K562 (cell line): Measurements from ENCODE around the gene MYO1D. TPM values are rescaled to one million over a fixed set of nuclear protein-coding genes. Genes with fewer than 3 reads are reported as not detected.

Experiments
- ATAC-seq: fragments of 200-7000 bp; cut with Tn5 transposase; 3 replicates; pipeline ENCODE4 v1.9.1; 2020; ENCODE audit warnings: moderate library complexity
- BruUV-seq: library from RNA; stranded (reverse); fragments of 400-500 nt; replicated peaks from 2 replicates; lab custom pipeline; 2021; lab: Mats Ljungman, UMichigan
- CTCF ChIA-PET: fragments of 300-600 bp; formaldehyde crosslinking; extraction: SDS; loops from one replicate; lab custom pipeline; 2021; ENCODE audit warnings: low intra/inter-chr PET ratio; lab: Yijun Ruan, JAX
- POLR2A ChIA-PET: fragments of 300-600, 350-650 bp; sonication (Branson Sonifier 250); formaldehyde crosslinking; extraction: SDS; loops from one replicate; lab custom pipeline; 2021; ENCODE audit warnings: antibody characterized with exemption, inconsistent platforms; lab: Yijun Ruan, JAX
- DNase-seq, 4 experiments: peaks; one replicate each; pipeline versions ENCODE4 v3.0.0 to v3.0.0-alpha.2; 2011 to 2018; ENCODE audit warnings: low spot score in 3 of 4, mixed read lengths in 3 of 4; ENCODE audit errors: extremely low read depth in 1 of 4
- FAIRE-seq: peaks from 2 replicates; lab custom pipeline; 2011; peaks lifted over from hg19 to GRCh38; lab: Jason Lieb, UNC
- H2AFZ ChIP-seq: 2 replicates; pipeline ENCODE4 v1.6.0; 2011; ENCODE audit warnings: low read depth, low read length, control low read depth, inconsistent platforms
- H3K27ac ChIP-seq: fragments of 200-600 bp; 3 replicates; pipeline ENCODE4 v1.8.0; 2011; ENCODE audit warnings: low read depth, mild to moderate bottlenecking, control low read depth, inconsistent platforms, low read length, moderate library complexity, mixed read lengths; ENCODE audit errors: extremely low read depth
- H3K27me3 ChIP-seq, 2 experiments: fragments of 300-600 bp in 1 of 2; 2 replicates in 1 of 2; 3 replicates in 1 of 2; pipeline versions ENCODE4 v1.6.0 to v1.8.0; 2011; ENCODE audit warnings: inconsistent platforms in 2 of 2, low read length in 2 of 2, mild to moderate bottlenecking in 1 of 2, mixed read lengths in 1 of 2, moderate library complexity in 1 of 2; ENCODE audit not compliant: control insufficient read depth in 2 of 2, insufficient read depth in 2 of 2
- H3K36me3 ChIP-seq: fragments of 300-600 bp; 3 replicates; pipeline ENCODE4 v1.8.0; 2011; ENCODE audit warnings: mild to moderate bottlenecking, low read length, inconsistent platforms; ENCODE audit not compliant: control insufficient read depth, insufficient read depth
- H3K4me1 ChIP-seq, 2 experiments: fragments of 200-600 bp in 1 of 2; replicated peaks in 1 of 2; 2 replicates in 1 of 2; 3 replicates in 1 of 2; pipeline versions ENCODE4 v1.5.1 to v1.8.0; 2011; ENCODE audit warnings: inconsistent platforms in 2 of 2, low read length in 2 of 2, mild to moderate bottlenecking in 1 of 2, mixed read lengths in 1 of 2, moderate library complexity in 1 of 2; ENCODE audit not compliant: control insufficient read depth in 2 of 2, insufficient read depth in 2 of 2
- H3K4me2 ChIP-seq: 2 replicates; pipeline ENCODE4 v1.6.1; 2011; ENCODE audit warnings: low read length, control low read depth, inconsistent platforms, mixed read lengths; ENCODE audit not compliant: insufficient read depth
- H3K4me3 ChIP-seq: fragments of 200-600 bp; sonication (generic), shearing (Covaris generic); 2 replicates; pipeline ENCODE4 v1.5.1; 2016; ENCODE audit warnings: control low read depth, inconsistent platforms
- H3K79me2 ChIP-seq: fragments of 200-600 bp; 3 replicates; pipeline ENCODE4 v1.8.0; 2011; ENCODE audit warnings: low read length, inconsistent platforms; ENCODE audit not compliant: control insufficient read depth, insufficient read depth
- H3K9ac ChIP-seq, 2 experiments: 2 replicates each; pipeline versions ENCODE4 v1.6.0 to v1.6.1; 2011; ENCODE audit warnings: low read depth in 2 of 2, low read length in 2 of 2, control low read depth in 1 of 2, inconsistent platforms in 1 of 2, mild to moderate bottlenecking in 1 of 2, mixed read lengths in 1 of 2; ENCODE audit not compliant: insufficient read depth in 1 of 2
- H3K9me1 ChIP-seq: one replicate; pipeline ENCODE4 v1.6.0; 2011; ENCODE audit warnings: inconsistent platforms, mild to moderate bottlenecking, low read length, moderate library complexity; ENCODE audit not compliant: control insufficient read depth, insufficient read depth
- H3K9me3 ChIP-seq: replicated peaks from 2 replicates; pipeline ENCODE4 v1.5.1; 2011; ENCODE audit warnings: low read depth, low read length, inconsistent platforms; ENCODE audit not compliant: control insufficient read depth, insufficient read depth
- H4K20me1 ChIP-seq: replicated peaks from 2 replicates; pipeline ENCODE4 v1.6.1; 2011; ENCODE audit warnings: low read length, inconsistent platforms, mixed read lengths; ENCODE audit not compliant: control insufficient read depth, insufficient read depth
- BRCA1 ChIP-seq, 2 experiments: fragments of 450-650 bp in 1 of 2; sonication (generic) in 1 of 2; formaldehyde crosslinking in 1 of 2; IDR thresholded peaks; 2 replicates each; pipeline versions ENCODE4 v1.5.0 to v1.6.1; 2017 to 2020; ENCODE audit warnings: mild to moderate bottlenecking in 1 of 2, missing genetic modification reagents in 1 of 2
- BRF1 ChIP-seq: IDR thresholded peaks from 3 replicates; pipeline ENCODE4 v1.6.1; 2011; ENCODE audit warnings: borderline replicate concordance, mild to moderate bottlenecking; ENCODE audit not compliant: insufficient read length; ENCODE audit errors: extremely low read depth
- CHD2 ChIP-seq: IDR thresholded peaks from 2 replicates; pipeline ENCODE4 v1.6.1; 2011; ENCODE audit warnings: low read depth, low read length
- ESRRB ChIP-seq: fragments of 250-450 bp; sonication (Bioruptor Pico); IDR thresholded peaks from 2 replicates; pipeline ENCODE4 v1.5.0; 2020; ENCODE audit warnings: mild to moderate bottlenecking, moderate library complexity, borderline replicate concordance
- EWSR1 ChIP-seq: fragments of 450-650 bp; IDR thresholded peaks from 2 replicates; pipeline ENCODE4 v1.6.1; 2018; ENCODE audit warnings: borderline replicate concordance, mild to moderate bottlenecking, low read depth, moderate library complexity; ENCODE audit not compliant: partially characterized antibody
- FOXK2 ChIP-seq, 2 experiments: fragments of 450-650 bp; IDR thresholded peaks in 1 of 2; conservative IDR thresholded peaks in 1 of 2; 2 replicates each; pipeline ENCODE4 v1.6.1; 2016; ENCODE audit warnings: low read depth in 2 of 2, mild to moderate bottlenecking in 1 of 2
- HDAC2 ChIP-seq: fragments of 450-650 bp; IDR thresholded peaks from 2 replicates; pipeline ENCODE4 v1.6.1; 2016; ENCODE audit warnings: mild to moderate bottlenecking
- NFIX ChIP-seq: fragments of 250-450 bp; sonication (Bioruptor Pico); IDR thresholded peaks from 2 replicates; pipeline ENCODE4 v1.4.0; 2020; ENCODE audit warnings: low read depth, mild to moderate bottlenecking, moderate library complexity
- RFX1 ChIP-seq: fragments of 450-650 bp; IDR thresholded peaks from 2 replicates; pipeline ENCODE4 v1.6.1; 2016; ENCODE audit warnings: mild to moderate bottlenecking, moderate library complexity
- SAFB2 ChIP-seq: fragments of 200-400 bp; formaldehyde crosslinking; IDR thresholded peaks from 2 replicates; pipeline ENCODE4 v1.6.1; 2018; ENCODE audit warnings: borderline replicate concordance, low read length, low read depth, moderate library complexity; ENCODE audit not compliant: severe bottlenecking
- SMARCA4 ChIP-seq: fragments of 450-650 bp; IDR thresholded peaks from 2 replicates; pipeline ENCODE4 v1.6.1; 2016
- TCF7L2 ChIP-seq: fragments of 150-350 bp; IDR thresholded peaks from 2 replicates; pipeline ENCODE4 v1.6.1; 2016; ENCODE audit warnings: low read depth, mild to moderate bottlenecking, low read length, moderate library complexity
- ZNF175 ChIP-seq: fragments of 200-800 bp; sonication (Bioruptor generic); IDR thresholded peaks from 2 replicates; pipeline ENCODE4 v1.6.1; 2016; ENCODE audit warnings: low read depth, mild to moderate bottlenecking, missing genetic modification characterization, missing compliant biosample characterization
- ZNF354B ChIP-seq: fragments of 250-450 bp; sonication (Bioruptor Pico); IDR thresholded peaks from 2 replicates; pipeline ENCODE4 v1.4.0; 2020
- ZNF644 ChIP-seq: fragments of 200-800 bp; sonication (Bioruptor generic); IDR thresholded peaks from 2 replicates; pipeline ENCODE4 v1.6.1; 2016; ENCODE audit warnings: low read depth, missing genetic modification characterization, missing compliant biosample characterization
- WGBS: fragments of 100-300 bp; shearing (Covaris generic); methylation state at CpG from one replicate; pipeline ENCODE4 v1.1.6; 2016; ENCODE audit warnings: low coverage, mixed read lengths; ENCODE audit not compliant: insufficient coverage; ENCODE audit errors: missing lambda C conversion rate; 5-methylcytosine and 5-hydroxymethylcytosine counted together
- in situ Hi-C: fragments of 300-500 bp; cut with MboI; formaldehyde crosslinking; loops from 4 replicates; pipeline ENCODE4 v1.15.0; 2018; ENCODE audit warnings: inconsistent platforms, mixed read lengths
- intact Hi-C: fragments of 100-400 bp; cut with micrococcal nuclease; formaldehyde crosslinking; loops from 2 replicates; pipeline ENCODE4 v1.14.2; 2022
- polyA plus RNA-seq, 8 experiments: library from polyadenylated mRNA; depleted of rRNA in 4 of 8; stranded (reverse) in 5 of 8; unstranded in 3 of 8; fragments of >200 nt; fragmentation: Nextera tagmentation in 2 of 8; fragmentation: Illumina TruSeq in 1 of 8; extraction: Ambion mirVana in 2 of 8; extraction: Trizol in 1 of 8; gene quantifications; 2 replicates each; pipeline versions ENCODE4 v1.2.1 to v1.2.3, GENCODE V29; 2011 to 2014; ENCODE audit warnings: inconsistent platforms in 1 of 8, missing spikeins in 1 of 8
- total RNA-seq, 7 experiments: library from RNA; depleted of rRNA in 6 of 7; stranded (reverse); fragments of >200 nt in 6 of 7; fragmentation: Illumina TruSeq in 2 of 7; extraction: Trizol in 2 of 7; gene quantifications; 2 replicates each; pipeline versions ENCODE4 v1.2.1 to v1.2.3, GENCODE V29; 2011 to 2021; ENCODE audit warnings: low replicate concordance in 1 of 7
- TF ChIP-seq, protein P1 (sequence below): fragments of 450-650 bp; IDR thresholded peaks from 2 replicates; pipeline ENCODE4 v1.6.1; 2016

Gene MYO1D
- total and polyA plus RNA-seq, 9 of the 15 experiments (the other 6 are each of a cell fraction or from before 2014, with no cell fraction given), result 2.1 to 71.2 (median 45.4) TPM

- no peak overlapping the region for H3K4me2 ChIP-seq
- ChIA-PET CTCF (no interaction called here), POLR2A (no interaction called here)
- no TSS peak for BruUV-seq
- 0 out of 3 replicates have a peak, but pooled peaks cover 2% of the 10 kb centered on the region for H3K36me3 ChIP-seq
- H3K27ac ChIP-seq, result no peak overlapping the region
- DNase-seq, result peak in 2 of 4 experiments; percentile 12 to 19
- H3K4me3 ChIP-seq, result no peak overlapping the region
- H3K27me3 ChIP-seq, result no peaks in the 10 kb centered on the region
- ATAC-seq, result no peak
- H3K9me1 ChIP-seq, result no peaks in the 10 kb centered on the region
- WGBS, result 69% methylated on average over 5 of the region's 5 CpGs
- no peaks in the 10 kb centered on the region for H3K4me1 ChIP-seq
- FAIRE-seq, result peak; percentile 37
- no peaks in the 10 kb centered on the region for H3K79me2 ChIP-seq
- TF ChIP-seq FOXK2 (conservative IDR thresholded peaks at IDR 0.05 in 1 of 2, IDR thresholded peaks at IDR 0.05 in 1 of 2; ENCODE audit: low read depth in 2 of 2), result no peak
- TF ChIP-seq, protein P1, sequence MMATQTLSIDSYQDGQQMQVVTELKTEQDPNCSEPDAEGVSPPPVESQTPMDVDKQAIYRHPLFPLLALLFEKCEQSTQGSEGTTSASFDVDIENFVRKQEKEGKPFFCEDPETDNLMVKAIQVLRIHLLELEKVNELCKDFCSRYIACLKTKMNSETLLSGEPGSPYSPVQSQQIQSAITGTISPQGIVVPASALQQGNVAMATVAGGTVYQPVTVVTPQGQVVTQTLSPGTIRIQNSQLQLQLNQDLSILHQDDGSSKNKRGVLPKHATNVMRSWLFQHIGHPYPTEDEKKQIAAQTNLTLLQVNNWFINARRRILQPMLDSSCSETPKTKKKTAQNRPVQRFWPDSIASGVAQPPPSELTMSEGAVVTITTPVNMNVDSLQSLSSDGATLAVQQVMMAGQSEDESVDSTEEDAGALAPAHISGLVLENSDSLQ, result peak; percentile 73
- TF ChIP-seq RFX1, result peak; percentile 67
- TF ChIP-seq, all 486 proteins: peak for 2
- no peak overlapping the region for H3K9ac ChIP-seq
- H4K20me1 ChIP-seq, result no peaks in the 10 kb centered on the region
- no peak overlapping the region for H2AFZ ChIP-seq
- intact Hi-C loops, result no loop called here
- in situ Hi-C loops, result no loop called here
- H3K9me3 ChIP-seq, result no peaks in the 10 kb centered on the region
These were observed 183.6 kb downstream of the MYO1D start for GRCh38 chr17:32693194-32693897.

DNA sequence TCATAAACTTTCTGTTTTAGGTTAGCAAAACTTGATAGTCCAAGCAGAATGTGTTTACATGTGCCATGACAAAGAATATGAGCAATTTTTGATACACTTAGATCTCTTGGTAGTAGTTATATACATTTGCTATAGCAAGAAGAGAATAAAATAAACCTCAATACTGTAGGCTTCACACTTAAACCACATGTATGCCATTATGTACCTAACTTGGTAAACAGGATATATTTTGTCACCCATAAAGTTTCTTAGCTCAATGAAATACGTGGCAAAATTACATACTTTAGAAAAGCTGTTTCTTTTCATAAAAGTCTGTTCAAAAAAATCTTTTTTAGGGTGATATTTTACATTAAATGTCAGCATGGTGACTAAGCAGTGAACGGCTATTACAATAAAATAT lies 184.7 kb downstream of the MYO1D start:
- CTCF ChIA-PET, result no interaction called here
- no peak for DNase-seq
- Histone ChIP-seq H3K9me1 (no peaks in the 10 kb centered on the region), H3K9ac (no peak overlapping the region), H4K20me1 (no peaks in the 10 kb centered on the region), H2AFZ (no peak overlapping the region), H3K27ac (no peak overlapping the region), H3K4me2 (no peak overlapping the region), H3K9me3 (no peaks in the 10 kb centered on the region), H3K4me3 (no peak overlapping the region), H3K27me3 (no peaks in the 10 kb centered on the region), H3K4me1 (no peaks in the 10 kb centered on the region), H3K79me2 (no peaks in the 10 kb centered on the region), H3K36me3 (0 out of 3 replicates have a peak, but pooled peaks cover 2% of the 10 kb centered on the region)
- no peak for ATAC-seq
- POLR2A ChIA-PET, result no interaction called here
- in situ Hi-C loops (no loop called here), intact Hi-C loops (no loop called here)
- BruUV-seq, result no TSS peak
- peak; percentile 40 for FAIRE-seq
- 67% methylated on average over 2 of the region's 2 CpGs for WGBS
- TF ChIP-seq TCF7L2 (no peak), SAFB2 (no peak), ZNF354B (CRISPR knock-in tag) (no peak), NFIX (no peak), ZNF175 (CRISPR knock-in tag) (no peak), HDAC2 (no peak), CHD2 (no peak), ESRRB (CRISPR knock-in tag) (no peak), ZNF644 (tag) (no peak), SMARCA4 (no peak), BRCA1 (IDR thresholded peaks at IDR 0.05) (no peak), BRCA1 (CRISPR knock-in tag; IDR thresholded peaks at IDR 0.05) (no peak), BRF1 (no peak), EWSR1 (no peak)
